SK-N-SH treated with all-trans-retinoic acid at 6 μM for 48 hours (cell line): ENCODE results near the gene PIGS.

Experiments used
- SNAI2 ChIP-seq: fragments of 250-450 bp; sonication (Bioruptor Pico); IDR thresholded peaks from 2 replicates; pipeline ENCODE4 v1.5.0; 2020; ENCODE audit warnings: mild to moderate bottlenecking, moderate library complexity
- TF ChIP-seq, protein P1 (sequence below): fragments of 250-450 bp; sonication (Bioruptor Pico); IDR thresholded peaks from 2 replicates; pipeline ENCODE4 v1.5.0; 2020; ENCODE audit warnings: mild to moderate bottlenecking, moderate library complexity
- TF ChIP-seq, protein P2 (sequence below): fragments of 250-450 bp; sonication (Bioruptor Pico); IDR thresholded peaks from 2 replicates; pipeline ENCODE4 v1.8.0; 2020; ENCODE audit warnings: mild to moderate bottlenecking, moderate library complexity, borderline replicate concordance

DNA sequence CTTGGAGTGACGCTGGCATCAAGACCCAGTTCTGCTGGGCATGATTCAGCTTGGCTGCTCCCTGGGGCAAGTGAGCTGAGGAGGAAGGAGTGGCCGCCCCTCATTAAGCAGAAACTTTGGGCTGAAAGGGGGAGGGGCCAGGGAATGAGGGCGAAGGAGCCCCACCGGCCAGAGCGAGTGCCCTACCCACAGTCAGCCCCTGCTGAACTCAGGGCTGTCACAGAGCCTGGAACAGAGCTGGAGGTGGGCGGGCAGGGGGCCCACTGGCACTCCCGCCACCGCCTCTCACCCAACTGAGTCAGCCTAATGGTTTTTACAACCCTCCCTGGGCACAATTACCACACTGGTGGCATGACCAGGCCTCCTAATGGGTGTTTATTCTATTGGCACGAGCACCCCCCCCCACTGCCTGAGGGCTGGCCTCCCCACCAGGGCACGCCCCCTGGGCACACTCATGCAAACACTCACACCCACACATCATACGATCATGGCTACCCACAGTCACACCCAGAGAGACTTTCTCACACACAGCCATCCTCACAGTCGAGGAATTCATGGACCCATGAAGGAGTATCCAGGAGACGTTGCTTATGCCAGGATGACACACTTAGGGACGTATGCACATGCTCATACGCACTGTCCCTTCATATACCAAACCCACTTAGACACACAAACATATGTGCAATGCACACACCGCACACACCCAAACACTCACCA lies 38.1 kb downstream of the PIGS start:
- TF ChIP-seq, protein P1, sequence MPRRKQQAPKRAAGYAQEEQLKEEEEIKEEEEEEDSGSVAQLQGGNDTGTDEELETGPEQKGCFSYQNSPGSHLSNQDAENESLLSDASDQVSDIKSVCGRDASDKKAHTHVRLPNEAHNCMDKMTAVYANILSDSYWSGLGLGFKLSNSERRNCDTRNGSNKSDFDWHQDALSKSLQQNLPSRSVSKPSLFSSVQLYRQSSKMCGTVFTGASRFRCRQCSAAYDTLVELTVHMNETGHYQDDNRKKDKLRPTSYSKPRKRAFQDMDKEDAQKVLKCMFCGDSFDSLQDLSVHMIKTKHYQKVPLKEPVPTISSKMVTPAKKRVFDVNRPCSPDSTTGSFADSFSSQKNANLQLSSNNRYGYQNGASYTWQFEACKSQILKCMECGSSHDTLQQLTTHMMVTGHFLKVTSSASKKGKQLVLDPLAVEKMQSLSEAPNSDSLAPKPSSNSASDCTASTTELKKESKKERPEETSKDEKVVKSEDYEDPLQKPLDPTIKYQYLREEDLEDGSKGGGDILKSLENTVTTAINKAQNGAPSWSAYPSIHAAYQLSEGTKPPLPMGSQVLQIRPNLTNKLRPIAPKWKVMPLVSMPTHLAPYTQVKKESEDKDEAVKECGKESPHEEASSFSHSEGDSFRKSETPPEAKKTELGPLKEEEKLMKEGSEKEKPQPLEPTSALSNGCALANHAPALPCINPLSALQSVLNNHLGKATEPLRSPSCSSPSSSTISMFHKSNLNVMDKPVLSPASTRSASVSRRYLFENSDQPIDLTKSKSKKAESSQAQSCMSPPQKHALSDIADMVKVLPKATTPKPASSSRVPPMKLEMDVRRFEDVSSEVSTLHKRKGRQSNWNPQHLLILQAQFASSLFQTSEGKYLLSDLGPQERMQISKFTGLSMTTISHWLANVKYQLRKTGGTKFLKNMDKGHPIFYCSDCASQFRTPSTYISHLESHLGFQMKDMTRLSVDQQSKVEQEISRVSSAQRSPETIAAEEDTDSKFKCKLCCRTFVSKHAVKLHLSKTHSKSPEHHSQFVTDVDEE (CRISPR knock-in tag) = no peak
- no peak for TF ChIP-seq SNAI2 (CRISPR knock-in tag)
- TF ChIP-seq, protein P2, sequence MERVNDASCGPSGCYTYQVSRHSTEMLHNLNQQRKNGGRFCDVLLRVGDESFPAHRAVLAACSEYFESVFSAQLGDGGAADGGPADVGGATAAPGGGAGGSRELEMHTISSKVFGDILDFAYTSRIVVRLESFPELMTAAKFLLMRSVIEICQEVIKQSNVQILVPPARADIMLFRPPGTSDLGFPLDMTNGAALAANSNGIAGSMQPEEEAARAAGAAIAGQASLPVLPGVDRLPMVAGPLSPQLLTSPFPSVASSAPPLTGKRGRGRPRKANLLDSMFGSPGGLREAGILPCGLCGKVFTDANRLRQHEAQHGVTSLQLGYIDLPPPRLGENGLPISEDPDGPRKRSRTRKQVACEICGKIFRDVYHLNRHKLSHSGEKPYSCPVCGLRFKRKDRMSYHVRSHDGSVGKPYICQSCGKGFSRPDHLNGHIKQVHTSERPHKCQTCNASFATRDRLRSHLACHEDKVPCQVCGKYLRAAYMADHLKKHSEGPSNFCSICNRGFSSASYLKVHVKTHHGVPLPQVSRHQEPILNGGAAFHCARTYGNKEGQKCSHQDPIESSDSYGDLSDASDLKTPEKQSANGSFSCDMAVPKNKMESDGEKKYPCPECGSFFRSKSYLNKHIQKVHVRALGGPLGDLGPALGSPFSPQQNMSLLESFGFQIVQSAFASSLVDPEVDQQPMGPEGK (CRISPR knock-in tag) = no peak
